HG03103 (cell line): ENCODE results near the gene TTLL10.
"Not testable (repeated sequence)": the region's sequence is repeated elsewhere in the genome, so short reads cannot be mapped to it uniquely, and the experiment has no call there.

Source experiments
- ATAC-seq: cut with Tn5 transposase; IDR thresholded peaks from one replicate; pipeline ENCODE4 v1.9.1; 2021; ENCODE audit warnings: low read depth; ENCODE audit not compliant: unreplicated experiment

Gene TTLL10

GRCh38 chr1:1183833-1184775, 10.4 kb downstream of the TTLL10 start:
- ATAC-seq = no peak

- no peak for ATAC-seq
Observed at GRCh38 chr1:1185101-1185765, 11.6 kb downstream of the TTLL10 start.

GRCh38 chr1:1187938-1188337, 14.3 kb downstream of the TTLL10 start:
- no peak for ATAC-seq

- ATAC-seq = no peak
Observed at GRCh38 chr1:1189111-1189510, 15.4 kb downstream of the TTLL10 start.

GRCh38 chr1:1191734-1192133, 18.1 kb downstream of the TTLL10 start:
- no peak for ATAC-seq

- ATAC-seq = no peak
Observed at GRCh38 chr1:1194723-1195122, 21.0 kb downstream of the TTLL10 start.

GRCh38 chr1:1195726-1196125, 22.0 kb downstream of the TTLL10 start:
- not testable (repeated sequence) for ATAC-seq

GRCh38 chr1:1196431-1197187, 22.9 kb downstream of the TTLL10 start:
- no peak for ATAC-seq

GRCh38 chr1:1197188-1197500, 23.5 kb downstream of the TTLL10 start:
- no peak for ATAC-seq

- ATAC-seq = no peak
Observed at GRCh38 chr1:1197551-1198422, 24.1 kb downstream of the TTLL10 start.

GRCh38 chr1:1198423-1199140, 24.9 kb downstream of the TTLL10 start:
- ATAC-seq = no peak

- no peak for ATAC-seq
Observed at GRCh38 chr1:1199141-1199960, 25.7 kb downstream of the TTLL10 start.

- no peak for ATAC-seq
Observed at GRCh38 chr1:1199961-1200875, 26.5 kb downstream of the TTLL10 start.

- ATAC-seq = no peak
Observed at GRCh38 chr1:1200876-1201810, 27.5 kb downstream of the TTLL10 start.

- ATAC-seq = no peak
Observed at GRCh38 chr1:1202831-1203560, 29.3 kb downstream of the TTLL10 start.
